GM18519 (cell line): ENCODE results near the gene APBB1IP.
"Not testable (repeated sequence)": the region's sequence is repeated elsewhere in the genome, so short reads cannot be mapped to it uniquely, and the experiment has no call there.

Source experiments
- ATAC-seq: cut with Tn5 transposase; IDR thresholded peaks from one replicate; pipeline ENCODE4 v1.9.1; 2021; ENCODE audit warnings: mild to moderate bottlenecking, moderate library complexity; ENCODE audit not compliant: unreplicated experiment, low FRiP score

Gene APBB1IP

GRCh38 chr10:26441491-26442214 lies 3.5 kb downstream of the APBB1IP start:
- no peak for ATAC-seq

GRCh38 chr10:26445411-26446031 lies 7.4 kb downstream of the APBB1IP start:
- ATAC-seq = no peak

- ATAC-seq = no peak
Observed at GRCh38 chr10:26446258-26446657, 8.1 kb downstream of the APBB1IP start.

GRCh38 chr10:26448292-26448691 lies 10.2 kb downstream of the APBB1IP start:
- peak; percentile 18 for ATAC-seq

GRCh38 chr10:26448706-26449435 lies 10.7 kb downstream of the APBB1IP start:
- peak; percentile 91 for ATAC-seq

- ATAC-seq = no peak
Observed at GRCh38 chr10:26449726-26450125, 11.6 kb downstream of the APBB1IP start.

GRCh38 chr10:26451903-26452302 lies 13.8 kb downstream of the APBB1IP start:
- ATAC-seq = no peak

- ATAC-seq = no peak
Observed at GRCh38 chr10:26453850-26454249, 15.7 kb downstream of the APBB1IP start.

- ATAC-seq = no peak
Observed at GRCh38 chr10:26454891-26455290, 16.8 kb downstream of the APBB1IP start.

- no peak for ATAC-seq
Observed at GRCh38 chr10:26455567-26456315, 17.6 kb downstream of the APBB1IP start.

- peak; percentile 88 for ATAC-seq
Observed at GRCh38 chr10:26457088-26457487, 18.9 kb downstream of the APBB1IP start.

- ATAC-seq = no peak
Observed at GRCh38 chr10:26460736-26461135, 22.6 kb downstream of the APBB1IP start.

GRCh38 chr10:26463986-26464385 lies 25.8 kb downstream of the APBB1IP start:
- ATAC-seq = no peak

GRCh38 chr10:26464632-26465280 lies 26.6 kb downstream of the APBB1IP start:
- no peak for ATAC-seq

- not testable (repeated sequence) for ATAC-seq
Observed at GRCh38 chr10:26466531-26466930, 28.4 kb downstream of the APBB1IP start.

GRCh38 chr10:26467639-26468038 lies 29.5 kb downstream of the APBB1IP start:
- ATAC-seq = no peak

GRCh38 chr10:26468291-26468690 lies 30.1 kb downstream of the APBB1IP start:
- ATAC-seq = no peak

- peak; percentile 44 for ATAC-seq
Observed at GRCh38 chr10:26468700-26469099, 30.6 kb downstream of the APBB1IP start.

GRCh38 chr10:26472492-26472778 lies 34.3 kb downstream of the APBB1IP start:
- ATAC-seq = no peak

- ATAC-seq = no peak
Observed at GRCh38 chr10:26474026-26474425, 35.9 kb downstream of the APBB1IP start.
